NT2/D1 (cell line): ENCODE data around the gene AURKAIP1.

Experiments used
- DNase-seq: peaks from one replicate; pipeline ENCODE4 v3.0.0-alpha.2; 2011; ENCODE audit warnings: low read depth, low spot score
- H3K27me3 ChIP-seq: 2 replicates; pipeline ENCODE4 v1.6.0; 2011; ENCODE audit warnings: mild to moderate bottlenecking; ENCODE audit not compliant: insufficient read length, insufficient read depth
- H3K36me3 ChIP-seq: 2 replicates; pipeline ENCODE4 v1.6.1; 2011; ENCODE audit warnings: mild to moderate bottlenecking, low read length, mixed read lengths; ENCODE audit not compliant: insufficient read depth, insufficient read length
- H3K4me1 ChIP-seq: 2 replicates; pipeline ENCODE4 v1.5.1; 2011; ENCODE audit not compliant: insufficient read depth, insufficient read length
- H3K4me3 ChIP-seq: 2 replicates; pipeline ENCODE4 v1.5.1; 2011; ENCODE audit warnings: low read depth; ENCODE audit not compliant: insufficient read length
- H3K9ac ChIP-seq: 2 replicates; pipeline ENCODE4 v1.6.0; 2011; ENCODE audit warnings: low read depth; ENCODE audit not compliant: insufficient read length
- H3K9me3 ChIP-seq: 2 replicates; pipeline ENCODE4 v1.5.1; 2011; ENCODE audit warnings: mild to moderate bottlenecking, low read length; ENCODE audit not compliant: insufficient read depth
- SUZ12 ChIP-seq: IDR thresholded peaks from 2 replicates; pipeline ENCODE4 v1.6.1; 2011; ENCODE audit not compliant: insufficient read length, insufficient read depth; ENCODE audit errors: extremely low read depth
- YY1 ChIP-seq: IDR thresholded peaks from 2 replicates; pipeline ENCODE4 v1.6.1; 2011; ENCODE audit not compliant: insufficient read length, insufficient read depth
- ZNF274 ChIP-seq: IDR thresholded peaks from 2 replicates; pipeline ENCODE4 v1.6.1; 2011; ENCODE audit warnings: mild to moderate bottlenecking, low read depth, low read length

AURKAIP1 gene

DNA sequence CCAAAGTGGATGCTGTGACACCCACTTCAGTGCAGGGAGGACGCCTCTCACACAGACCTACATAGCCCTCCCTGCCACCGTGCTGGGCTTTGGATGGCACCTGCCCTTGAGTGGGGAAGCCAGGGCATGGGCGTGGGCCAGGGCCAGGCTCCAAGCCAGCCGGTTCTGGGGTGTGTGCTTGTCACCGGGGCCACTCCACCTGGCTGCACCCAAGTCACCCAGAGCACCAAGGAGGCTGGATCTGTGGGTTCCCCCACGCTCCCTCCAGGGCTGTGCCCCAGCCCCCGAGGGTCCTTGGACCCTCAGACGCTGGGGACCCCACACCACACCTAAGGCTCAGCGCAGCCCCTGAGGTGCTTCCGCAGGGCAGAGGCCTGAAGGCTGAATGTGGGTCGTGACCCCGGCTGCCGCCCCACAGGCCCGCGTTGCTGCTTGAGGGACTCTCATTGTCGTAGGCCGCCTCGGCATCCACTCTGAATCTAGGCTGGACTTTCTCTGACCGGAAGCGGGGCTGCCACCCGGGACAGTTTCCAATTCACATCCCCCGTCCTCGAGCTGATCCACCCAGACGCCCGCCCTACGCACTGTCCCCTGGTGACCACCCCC is 18.1 kb downstream of the AURKAIP1 start:
- Histone ChIP-seq H3K4me1 (peaks cover 31% of the 10 kb centered on the region), H3K9me3 (no peaks in the 10 kb centered on the region), H3K36me3 (peaks cover 29% of the 10 kb centered on the region), H3K9ac (peak overlapping the region; percentile 80), H3K4me3 (peak overlapping the region; percentile 71), H3K27me3 (no peaks in the 10 kb centered on the region)
- TF ChIP-seq YY1 = no peak
- no peak for TF ChIP-seq ZNF274
- no peak for TF ChIP-seq SUZ12
- DNase-seq = no peak

DNA sequence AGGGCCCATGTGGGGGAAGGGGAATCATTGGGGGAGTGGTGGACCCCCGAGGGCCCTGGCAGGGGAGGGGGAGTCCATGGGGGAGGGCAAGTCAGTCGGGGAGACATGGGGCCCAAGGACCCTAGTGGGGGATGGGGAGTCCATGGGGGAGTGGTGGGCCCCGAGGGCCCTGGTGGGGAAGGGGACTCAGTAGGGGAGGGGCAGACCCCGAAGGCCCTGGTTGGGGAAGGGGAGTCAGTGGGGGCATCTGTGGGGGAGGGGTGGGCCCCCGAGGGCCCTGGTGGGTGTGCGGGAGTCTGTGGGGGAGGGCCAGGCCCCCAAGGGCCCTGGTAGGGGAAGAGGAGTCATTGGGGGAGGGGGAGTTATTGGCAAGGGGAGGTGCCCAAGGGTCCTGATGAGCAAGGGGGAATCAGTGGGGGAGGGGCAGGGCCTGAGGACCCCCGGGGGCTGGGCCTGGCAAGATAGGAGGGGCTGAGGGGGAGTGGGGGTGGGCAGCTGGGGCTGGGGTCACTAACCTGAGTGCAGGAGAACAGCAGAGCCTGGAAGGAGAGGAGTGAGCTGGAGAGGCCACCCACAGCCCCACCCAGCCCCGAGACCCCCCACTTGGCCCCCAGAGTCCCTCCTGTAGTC is 18.7 kb downstream of the AURKAIP1 start:
- Histone ChIP-seq H3K9me3 (no peaks in the 10 kb centered on the region), H3K9ac (no peak overlapping the region), H3K4me1 (peaks cover 31% of the 10 kb centered on the region), H3K27me3 (no peaks in the 10 kb centered on the region), H3K36me3 (peaks cover 29% of the 10 kb centered on the region), H3K4me3 (peak overlapping the region; percentile 71)
- TF ChIP-seq SUZ12 (no peak), ZNF274 (no peak), YY1 (no peak)
- DNase-seq = no peak

DNA sequence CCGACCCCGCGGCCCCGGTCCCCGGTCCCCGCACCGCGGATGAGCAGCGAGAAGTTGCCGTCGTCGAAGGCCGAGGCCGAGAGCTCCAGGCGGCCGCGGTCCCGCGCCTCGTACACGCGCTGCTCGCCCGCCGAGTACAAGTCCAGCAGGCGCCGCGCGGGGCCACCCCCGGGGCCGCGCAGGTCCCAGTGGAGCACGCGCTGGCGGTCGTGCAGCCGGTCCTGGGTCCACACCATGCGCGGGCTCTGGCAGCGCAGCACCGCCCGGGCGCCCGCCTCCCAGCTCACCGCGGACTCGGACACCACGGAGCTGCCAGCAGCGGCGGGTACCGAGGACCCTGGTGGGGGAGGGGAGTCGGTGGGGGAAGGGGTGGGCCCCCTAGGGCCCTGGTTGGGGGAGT is 19.6 kb downstream of the AURKAIP1 start:
- Histone ChIP-seq H3K9ac (no peak overlapping the region), H3K27me3 (no peaks in the 10 kb centered on the region)
- no peak for DNase-seq

DNA sequence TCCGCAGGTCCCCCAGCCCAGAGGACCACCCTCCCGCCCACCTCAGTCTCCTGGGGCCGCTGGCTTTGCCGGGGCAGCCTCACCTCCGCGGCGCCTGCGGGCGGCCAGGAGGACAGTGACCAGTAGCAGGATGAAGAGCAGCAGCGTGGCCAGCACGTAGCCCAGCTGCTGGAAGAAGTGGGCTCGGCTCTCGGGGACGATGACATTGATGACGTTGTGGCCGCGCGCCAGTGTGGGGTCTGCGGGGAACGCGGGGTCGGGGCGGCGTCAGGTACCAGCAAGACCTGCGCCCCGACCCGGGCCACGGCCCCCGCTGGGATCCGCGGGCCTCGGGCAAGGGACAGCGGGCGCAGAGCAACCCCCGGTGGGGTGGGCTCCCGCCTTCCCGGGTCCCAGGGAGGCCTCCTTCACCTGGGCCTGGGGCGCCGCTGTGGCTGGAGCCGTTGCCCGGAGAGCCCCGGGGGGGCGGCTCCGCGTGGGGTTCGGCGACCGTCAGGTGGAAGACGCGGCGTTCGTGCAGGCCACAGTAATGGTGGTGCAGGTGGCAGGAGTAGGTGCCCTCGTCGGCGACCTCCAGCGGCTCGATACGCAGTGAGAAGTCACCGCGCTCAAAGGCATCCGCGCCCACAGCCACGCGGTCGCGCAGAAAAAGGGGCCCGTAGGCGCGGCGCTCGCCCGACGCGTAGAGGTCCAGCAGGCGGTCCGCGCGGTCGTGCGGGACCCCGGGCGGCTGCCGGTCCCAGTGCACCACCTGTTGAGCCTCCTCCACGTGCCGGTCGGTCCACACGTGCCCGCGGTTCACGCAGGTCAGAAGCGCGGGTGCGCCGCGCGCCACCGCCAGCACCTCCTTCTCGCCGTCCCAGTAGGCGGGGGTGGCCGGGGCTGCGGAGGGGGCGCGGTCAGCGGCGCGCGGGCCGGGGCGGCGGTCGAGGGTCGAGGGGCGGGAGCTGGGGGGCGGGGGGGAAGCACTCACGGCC is 20.4 kb downstream of the AURKAIP1 start:
- Histone ChIP-seq H3K9ac (no peak overlapping the region), H3K4me3 (no peak overlapping the region)

More for the DNA sequence above, 19.6 kb downstream of the AURKAIP1 start:
- H3K9me3 ChIP-seq = no peaks in the 10 kb centered on the region
- TF ChIP-seq YY1 (no peak), ZNF274 (no peak), SUZ12 (no peak)
- H3K4me3 ChIP-seq = no peak overlapping the region
- peaks cover 29% of the 10 kb centered on the region for H3K36me3 ChIP-seq
- H3K4me1 ChIP-seq = peaks cover 23% of the 10 kb centered on the region

DNA sequence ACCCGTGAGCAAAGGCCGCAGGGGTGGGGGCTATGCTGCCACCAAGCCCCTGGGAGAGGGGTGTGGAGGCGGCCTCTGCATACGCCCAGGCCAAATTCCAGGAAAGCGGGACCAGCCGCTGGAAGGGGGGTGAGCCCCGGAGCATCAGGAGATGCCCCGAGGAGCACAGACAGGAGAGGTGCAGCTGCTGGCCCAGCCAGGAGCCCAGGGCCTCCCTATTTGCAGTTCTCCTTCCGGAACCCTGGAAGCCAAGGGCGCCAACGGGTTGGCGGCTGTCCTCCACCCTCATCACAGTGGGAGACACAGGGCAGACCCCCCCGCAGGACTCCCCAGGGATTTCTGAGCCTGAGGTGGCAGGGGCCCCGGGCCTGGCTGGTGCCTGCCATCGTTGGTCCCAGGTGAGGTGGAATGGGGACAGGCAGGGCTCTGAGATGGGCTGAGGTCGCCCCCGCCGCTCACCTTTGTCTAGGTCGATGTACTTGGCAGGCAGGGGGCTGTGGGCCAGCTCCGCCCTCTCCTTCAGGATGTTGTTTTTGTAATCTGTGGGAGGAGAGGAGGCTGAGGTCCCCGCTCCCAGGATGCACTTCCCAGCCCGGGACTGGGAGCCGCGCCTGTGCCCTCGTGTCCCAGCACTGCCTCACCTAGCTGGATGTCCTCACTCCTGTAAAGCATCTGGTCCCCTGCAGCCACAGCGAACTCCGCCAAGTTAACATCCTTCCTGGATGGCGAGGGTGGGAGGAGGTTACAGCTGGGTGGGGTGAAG is 21.4 kb downstream of the AURKAIP1 start:
- Histone ChIP-seq H3K4me1 (peaks cover 11% of the 10 kb centered on the region), H3K9ac (peak overlapping the region; percentile 32), H3K9me3 (no peaks in the 10 kb centered on the region), H3K4me3 (no peak overlapping the region), H3K27me3 (no peaks in the 10 kb centered on the region), H3K36me3 (peaks cover 29% of the 10 kb centered on the region)
- no peak for DNase-seq
- no peak for TF ChIP-seq YY1
- TF ChIP-seq ZNF274 = no peak
- TF ChIP-seq SUZ12 = no peak

More for the DNA sequence above, 20.4 kb downstream of the AURKAIP1 start:
- no peaks in the 10 kb centered on the region for H3K9me3 ChIP-seq
- no peaks in the 10 kb centered on the region for H3K27me3 ChIP-seq
- no peak for DNase-seq
- peaks cover 17% of the 10 kb centered on the region for H3K4me1 ChIP-seq
- H3K36me3 ChIP-seq = peaks cover 29% of the 10 kb centered on the region
- TF ChIP-seq ZNF274 (no peak), YY1 (no peak), SUZ12 (no peak)

DNA sequence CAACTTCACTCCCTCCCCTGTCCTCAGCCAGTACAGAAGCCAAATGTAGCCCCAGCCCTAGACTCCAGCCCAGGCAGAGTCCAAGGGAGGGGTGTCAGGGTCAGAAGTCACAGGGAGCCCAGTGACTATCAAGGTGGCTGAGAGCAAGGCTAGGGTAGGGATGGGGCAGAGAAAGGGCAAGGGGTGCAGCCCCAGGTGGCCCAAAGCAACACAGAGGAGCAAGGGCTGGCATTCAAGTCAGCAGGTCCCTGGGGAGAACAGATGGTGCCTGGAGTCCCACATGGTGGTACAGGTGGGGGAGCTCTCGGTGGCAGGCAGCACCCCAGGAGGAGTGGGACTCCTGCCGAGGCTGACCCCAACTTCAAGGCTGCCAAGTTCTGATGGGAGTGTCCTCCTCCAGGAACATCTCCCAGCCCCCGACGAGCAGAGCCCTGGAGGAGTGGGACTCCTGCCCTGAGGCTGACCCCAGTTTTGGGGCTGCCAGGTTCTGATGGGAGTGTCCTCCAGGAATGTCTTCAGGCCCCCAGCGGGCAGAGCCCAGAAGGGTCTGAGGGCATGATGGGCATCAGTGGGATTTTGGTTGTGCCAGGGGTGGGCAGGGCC is 22.1 kb downstream of the AURKAIP1 start:
- no peak for DNase-seq
- no peaks in the 10 kb centered on the region for H3K9me3 ChIP-seq
- H3K36me3 ChIP-seq = peaks cover 29% of the 10 kb centered on the region
- no peak overlapping the region for H3K4me3 ChIP-seq
- no peaks in the 10 kb centered on the region for H3K27me3 ChIP-seq
- TF ChIP-seq ZNF274 (no peak), YY1 (no peak), SUZ12 (no peak)
- H3K4me1 ChIP-seq = peaks cover 11% of the 10 kb centered on the region
- H3K9ac ChIP-seq = no peak overlapping the region
